OCI-LY3 (cell line): ENCODE measurements around the gene GATA2.

ENCODE experiments used
- CTCF ChIP-seq: fragments of 200-600, 300-600 bp; sonication (generic); IDR thresholded peaks from 2 replicates; pipeline ENCODE4 v1.5.1; 2014; ENCODE audit warnings: antibody characterized with exemption, low read length, low read depth
- EZH2phosphoT487 ChIP-seq: fragments of 200-600 bp; shearing (Covaris generic); IDR thresholded peaks from 2 replicates; pipeline ENCODE4 v1.6.1; 2018; ENCODE audit warnings: antibody characterized with exemption, mixed run types, low read depth

- TF ChIP-seq CTCF = no peak
- no peak for TF ChIP-seq EZH2phosphoT487
These were observed 12.1 kb downstream of the GATA2 start for GRCh38 chr3:128480717-128481437.
